Tibial nerve (tissue), 4 donors: Measurements from ENCODE around the gene ADAMTS3.

Experiments
- CTCF ChIP-seq, 5 experiments: fragments of 200-600 bp in 3 of 5; fragments of 450-650 bp in 2 of 5; sonication (generic) in 3 of 5; IDR thresholded peaks; one replicate each; pipeline ENCODE4 v1.5.1; 2016 to 2019; ENCODE audit warnings: antibody characterized with exemption in 5 of 5, mild to moderate bottlenecking in 3 of 5, moderate library complexity in 2 of 5
- EP300 ChIP-seq, 2 donors: sonication (generic); formaldehyde crosslinking; IDR thresholded peaks; one replicate each; pipeline ENCODE4 v1.6.1; 2017; ENCODE audit warnings: antibody characterized with exemption in 2 of 2, mild to moderate bottlenecking in 1 of 2

- no peak for TF ChIP-seq EP300 (IDR thresholded peaks at IDR 0.05)
- no peak for TF ChIP-seq CTCF (IDR thresholded peaks at IDR 0.05)
Observed at GRCh38 chr4:72427057-72427456, 142.0 kb downstream of the ADAMTS3 start.
